Measurements from ENCODE around the gene ZPBP.

ZPBP gene

GRCh38 chr7:49986191-49986590 lies 106.9 kb downstream of the ZPBP start:
- H3K4me1 ChIP-seq (ENCODE audit: control insufficient read depth, insufficient read depth, low read length) = no peaks in the 10 kb centered on the region
- no peaks in the 10 kb centered on the region for H3K9me3 ChIP-seq (ENCODE audit: control insufficient read depth, insufficient read depth, low read depth, low read length)
- ChIA-PET POLR2A (no interaction called here), CTCF (no interaction called here)
- no peak overlapping the region for H3K4me3 ChIP-seq (ENCODE audit: low read depth, low read length)
- TF ChIP-seq GLI2 (tag by site-specific recombination; IDR thresholded peaks at IDR 0.05; ENCODE audit: borderline replicate concordance, low read depth) = no peak
- H3K27ac ChIP-seq (ENCODE audit: extremely low read depth, low read depth, low read length) = no peak overlapping the region
- no peaks in the 10 kb centered on the region for H3K36me3 ChIP-seq (ENCODE audit: control insufficient read depth in 2 of 2, insufficient read depth in 1 of 2, low read length in 2 of 2)

- H3K36me3 ChIP-seq (ENCODE audit: control insufficient read depth in 2 of 2, insufficient read depth in 1 of 2, low read length in 2 of 2) = no peaks in the 10 kb centered on the region
- no peak overlapping the region for H3K27ac ChIP-seq (ENCODE audit: extremely low read depth, low read depth, low read length)
- no peaks in the 10 kb centered on the region for H3K4me1 ChIP-seq (ENCODE audit: control insufficient read depth, insufficient read depth, low read length)
- H3K4me3 ChIP-seq (ENCODE audit: low read depth, low read length) = no peak overlapping the region
- ChIA-PET CTCF (no interaction called here), POLR2A (no interaction called here)
- TF ChIP-seq ZNF146 (tag by site-specific recombination; IDR thresholded peaks at IDR 0.05) (no peak), SALL2 (tag by site-specific recombination; IDR thresholded peaks at IDR 0.05; ENCODE audit: borderline replicate concordance) (no peak)
- H3K9me3 ChIP-seq (ENCODE audit: control insufficient read depth, insufficient read depth, low read depth, low read length) = no peaks in the 10 kb centered on the region
Observed at GRCh38 chr7:49980465-49980864, 112.6 kb downstream of the ZPBP start.

- Histone ChIP-seq H3K4me3 (ENCODE audit: low read depth, low read length) (no peak overlapping the region), H3K27ac (ENCODE audit: extremely low read depth, low read depth, low read length) (no peak overlapping the region), H3K36me3 (ENCODE audit: control insufficient read depth in 2 of 2, insufficient read depth in 1 of 2, low read length in 2 of 2) (no peaks in the 10 kb centered on the region), H3K9me3 (ENCODE audit: control insufficient read depth, insufficient read depth, low read depth, low read length) (no peaks in the 10 kb centered on the region), H3K4me1 (ENCODE audit: control insufficient read depth, insufficient read depth, low read length) (no peaks in the 10 kb centered on the region)
- ChIA-PET CTCF (no interaction called here), POLR2A (no interaction called here)
- no peak for TF ChIP-seq ZNF366 (tag by site-specific recombination; conservative IDR thresholded peaks at IDR 0.05)
- no peak for TF ChIP-seq ZNF311 (tag by site-specific recombination; IDR thresholded peaks at IDR 0.05; ENCODE audit: borderline replicate concordance)
- no peak for TF ChIP-seq ZNF585B (tag by site-specific recombination; IDR thresholded peaks at IDR 0.05)
- TF ChIP-seq ZNF19 (tag by site-specific recombination; IDR thresholded peaks at IDR 0.05; ENCODE audit: low read depth) = no peak
- TF ChIP-seq ZNF292 (tag by site-specific recombination; IDR thresholded peaks at IDR 0.05; ENCODE audit: borderline replicate concordance, low read depth) = no peak
- TF ChIP-seq FEZF1 (tag by site-specific recombination; IDR thresholded peaks at IDR 0.05) = no peak
- no peak for TF ChIP-seq ZNF560 (tag by site-specific recombination; IDR thresholded peaks at IDR 0.05; ENCODE audit: borderline replicate concordance)
- TF ChIP-seq SALL2 (tag by site-specific recombination; IDR thresholded peaks at IDR 0.05; ENCODE audit: borderline replicate concordance) = no peak
- TF ChIP-seq KLF17 (tag by site-specific recombination; IDR thresholded peaks at IDR 0.05) = no peak
- TF ChIP-seq SCRT1 (tag by site-specific recombination; IDR thresholded peaks at IDR 0.05; ENCODE audit: borderline replicate concordance) = no peak
- no peak for TF ChIP-seq PATZ1 (tag by site-specific recombination; IDR thresholded peaks at IDR 0.05)
- no peak for TF ChIP-seq KLF9 (tag by site-specific recombination; IDR thresholded peaks at IDR 0.05; ENCODE audit: low read depth)
Observed at GRCh38 chr7:49976238-49976637, 116.8 kb downstream of the ZPBP start.

GRCh38 chr7:49974035-49974434 lies 119.0 kb downstream of the ZPBP start:
- CTCF ChIA-PET = interaction anchor here (0.6 kb wide), 1 partner anchor 63 kb away, joined by 3 read pairs; no protein-coding TSS in a partner anchor
- H3K36me3 ChIP-seq (ENCODE audit: control insufficient read depth in 2 of 2, insufficient read depth in 1 of 2, low read length in 2 of 2) = no peaks in the 10 kb centered on the region
- H3K4me3 ChIP-seq (ENCODE audit: low read depth, low read length) = no peak overlapping the region
- no peak overlapping the region for H3K27ac ChIP-seq (ENCODE audit: extremely low read depth, low read depth, low read length)
- H3K4me1 ChIP-seq (ENCODE audit: control insufficient read depth, insufficient read depth, low read length) = no peaks in the 10 kb centered on the region
- no peaks in the 10 kb centered on the region for H3K9me3 ChIP-seq (ENCODE audit: control insufficient read depth, insufficient read depth, low read depth, low read length)
- POLR2A ChIA-PET = no interaction called here
- TF ChIP-seq REPIN1 (tag by site-specific recombination; IDR thresholded peaks at IDR 0.05; ENCODE audit: low read depth) (no peak), ZNF146 (tag by site-specific recombination; IDR thresholded peaks at IDR 0.05) (no peak), ZNF645 (tag by site-specific recombination; IDR thresholded peaks at IDR 0.05) (no peak), ZNF416 (tag by site-specific recombination; IDR thresholded peaks at IDR 0.05) (no peak), ZNF350 (tag by site-specific recombination; IDR thresholded peaks at IDR 0.05) (no peak), ZNF670 (tag by site-specific recombination; IDR thresholded peaks at IDR 0.05; ENCODE audit: low read depth) (no peak), ZNF155 (tag by site-specific recombination; IDR thresholded peaks at IDR 0.05) (no peak), ZNF639 (tag by site-specific recombination; IDR thresholded peaks at IDR 0.05) (no peak), ATF2 (tag by site-specific recombination; IDR thresholded peaks at IDR 0.05; ENCODE audit: low read depth) (no peak)
